ENCODE measurements around the gene PAIP2. TPM values are rescaled to one million over a fixed set of nuclear protein-coding genes. Genes with fewer than 3 reads are reported as not detected.
"Not testable (repeated sequence)": the region's sequence is repeated elsewhere in the genome, so short reads cannot be mapped to it uniquely, and the experiment has no call there.

Gene PAIP2
- polyA plus RNA-seq, 3 donors = 41.6 to 160 (median 108) TPM

GRCh38 chr5:139310715-139311186, 30.9 kb upstream of the PAIP2 start:
- 91 to 92% (median 92%) methylated on average over 9 of the region's 9 CpGs for whole genome bisulfite sequencing, 3 donors
- not testable (repeated sequence) for H3K27ac ChIP-seq (ENCODE audit: low read depth, low read length)

- WGBS, 3 donors = 90 to 92% (median 90%) methylated on average over 9 of the region's 9 CpGs
- H3K27ac ChIP-seq (ENCODE audit: low read depth, low read length) = no peak overlapping the region
These were observed 29.6 kb upstream of the PAIP2 start for GRCh38 chr5:139312075-139312474.

GRCh38 chr5:139314276-139314675, 27.4 kb upstream of the PAIP2 start:
- no peak overlapping the region for H3K27ac ChIP-seq (ENCODE audit: low read depth, low read length)
- 35 to 93% (median 87%) methylated on average over 1 of the region's 1 CpG for WGBS, 3 donors

- H3K27ac ChIP-seq (ENCODE audit: low read depth, low read length) = no peak overlapping the region
- 70 to 77% (median 70%) methylated on average over 3 of the region's 3 CpGs for WGBS, 3 donors
These were observed 26.5 kb upstream of the PAIP2 start for GRCh38 chr5:139315056-139315615.

- no peak overlapping the region for H3K27ac ChIP-seq (ENCODE audit: low read depth, low read length)
- WGBS, 3 donors = 57 to 69% (median 63%) methylated on average over 6 of the region's 6 CpGs
These were observed 5.8 kb upstream of the PAIP2 start for GRCh38 chr5:139335811-139336210.

GRCh38 chr5:139340051-139340450, 1.6 kb upstream of the PAIP2 start:
- no peak overlapping the region for H3K27ac ChIP-seq (ENCODE audit: low read depth, low read length)
- 86 to 94% (median 90%) methylated on average over 2 of the region's 2 CpGs for WGBS, 3 donors

GRCh38 chr5:139341187-139341688, 416 bp upstream of the PAIP2 start:
- no peak overlapping the region for H3K27ac ChIP-seq (ENCODE audit: low read depth, low read length)
- whole genome bisulfite sequencing, 3 donors = 2 to 5% (median 2%) methylated on average over 17 of the region's 17 CpGs

- H3K27ac ChIP-seq (ENCODE audit: low read depth, low read length) = peak overlapping the region; percentile 89
- WGBS, 3 donors = 0 to 2% (median 1%) methylated on average over 16 of the region's 16 CpGs
These were observed 719 bp downstream of the PAIP2 start for GRCh38 chr5:139342423-139342723.

GRCh38 chr5:139343476-139343875, 1.8 kb downstream of the PAIP2 start:
- 81 to 84% (median 81%) methylated on average over 9 of the region's 9 CpGs for WGBS, 3 donors

GRCh38 chr5:139344177-139344576, 2.5 kb downstream of the PAIP2 start:
- H3K27ac ChIP-seq (ENCODE audit: low read depth, low read length) = no peak overlapping the region
- 33 to 88% (median 85%) methylated on average over 2 of the region's 2 CpGs for WGBS, 3 donors

More at GRCh38 chr5:139343476-139343875, 1.8 kb downstream of the PAIP2 start:
- H3K27ac ChIP-seq (ENCODE audit: low read depth, low read length) = no peak overlapping the region

GRCh38 chr5:139345442-139345841, 3.8 kb downstream of the PAIP2 start:
- WGBS, 3 donors = 94 to 97% (median 94%) methylated on average over 8 of the region's 8 CpGs
- H3K27ac ChIP-seq (ENCODE audit: low read depth, low read length) = not testable (repeated sequence)

GRCh38 chr5:139347863-139348262, 6.2 kb downstream of the PAIP2 start:
- 94 to 95% (median 94%) methylated on average over 9 of the region's 9 CpGs for WGBS, 3 donors
- H3K27ac ChIP-seq (ENCODE audit: low read depth, low read length) = not testable (repeated sequence)

GRCh38 chr5:139354186-139354585, 12.5 kb downstream of the PAIP2 start:
- no peak overlapping the region for H3K27ac ChIP-seq (ENCODE audit: low read depth, low read length)
- 92 to 97% (median 94%) methylated on average over 3 of the region's 3 CpGs for WGBS, 3 donors

GRCh38 chr5:139355900-139356299, 14.2 kb downstream of the PAIP2 start:
- WGBS, 3 donors = 94 to 95% (median 95%) methylated on average over 8 of the region's 8 CpGs
- not testable (repeated sequence) for H3K27ac ChIP-seq (ENCODE audit: low read depth, low read length)

- no peak overlapping the region for H3K27ac ChIP-seq (ENCODE audit: low read depth, low read length)
These were observed 16.4 kb downstream of the PAIP2 start for GRCh38 chr5:139358064-139358463.

- H3K27ac ChIP-seq (ENCODE audit: low read depth, low read length) = no peak overlapping the region
- 97 to 100% (median 98%) methylated on average over 4 of the region's 4 CpGs for WGBS, 3 donors
These were observed 18.7 kb downstream of the PAIP2 start for GRCh38 chr5:139360384-139360783.

GRCh38 chr5:139361835-139362429, 20.3 kb downstream of the PAIP2 start:
- no peak overlapping the region for H3K27ac ChIP-seq (ENCODE audit: low read depth, low read length)
- WGBS, 3 donors = 81 to 88% (median 85%) methylated on average over 6 of the region's 6 CpGs

GRCh38 chr5:139363937-139364336, 22.3 kb downstream of the PAIP2 start:
- WGBS, 3 donors = 57 to 77% (median 70%) methylated on average over 2 of the region's 2 CpGs
- no peak overlapping the region for H3K27ac ChIP-seq (ENCODE audit: low read depth, low read length)

GRCh38 chr5:139364466-139364865, 22.8 kb downstream of the PAIP2 start:
- no peak overlapping the region for H3K27ac ChIP-seq (ENCODE audit: low read depth, low read length)
- 69 to 74% (median 69%) methylated on average over 2 of the region's 2 CpGs for WGBS, 3 donors

GRCh38 chr5:139368613-139369012, 27.0 kb downstream of the PAIP2 start:
- WGBS, 3 donors = 75 to 84% (median 75%) methylated on average over 2 of the region's 2 CpGs
- no peak overlapping the region for H3K27ac ChIP-seq (ENCODE audit: low read depth, low read length)
